Measurements from ENCODE around the gene DAAM2.

Gene DAAM2

DNA sequence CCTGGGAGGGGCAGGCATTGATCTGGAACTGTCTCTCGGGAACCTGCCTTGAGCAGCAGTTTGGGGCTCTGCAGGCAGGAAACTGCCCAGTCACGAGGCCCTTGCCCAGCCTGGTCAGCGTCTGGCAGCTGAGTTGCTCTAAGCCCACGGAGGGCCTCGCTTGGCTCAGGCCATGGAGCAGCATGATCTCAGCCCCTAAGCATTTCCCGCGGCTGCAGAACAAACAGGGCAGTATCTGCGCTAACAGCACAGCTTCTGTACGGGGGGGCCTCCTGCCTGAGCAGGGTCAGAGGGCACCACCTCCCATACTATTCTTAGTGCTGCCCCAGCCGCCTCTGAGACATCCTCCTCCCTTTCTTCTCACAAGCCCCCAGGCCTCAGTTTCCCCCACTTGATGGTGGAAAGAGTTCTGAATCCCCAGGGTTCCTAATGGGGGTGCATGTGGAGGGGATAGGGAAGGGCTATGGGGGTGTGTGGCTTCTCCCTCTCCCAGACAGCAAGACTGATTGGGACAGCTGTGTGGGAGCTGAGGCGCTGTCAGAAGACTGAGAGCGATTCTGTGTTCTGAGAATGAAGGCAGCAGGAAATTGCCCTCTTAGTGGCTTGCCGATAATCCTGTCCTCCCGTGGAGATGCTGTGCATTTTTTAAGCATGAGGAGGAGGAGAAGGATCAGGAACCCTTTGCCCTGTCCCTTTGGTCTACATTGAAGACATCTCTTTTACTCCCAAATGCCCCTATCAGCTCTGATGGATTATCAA, 95.7 kb downstream of the DAAM2 start:
- no peak for DNase-seq (ENCODE audit: low spot score)

DNA sequence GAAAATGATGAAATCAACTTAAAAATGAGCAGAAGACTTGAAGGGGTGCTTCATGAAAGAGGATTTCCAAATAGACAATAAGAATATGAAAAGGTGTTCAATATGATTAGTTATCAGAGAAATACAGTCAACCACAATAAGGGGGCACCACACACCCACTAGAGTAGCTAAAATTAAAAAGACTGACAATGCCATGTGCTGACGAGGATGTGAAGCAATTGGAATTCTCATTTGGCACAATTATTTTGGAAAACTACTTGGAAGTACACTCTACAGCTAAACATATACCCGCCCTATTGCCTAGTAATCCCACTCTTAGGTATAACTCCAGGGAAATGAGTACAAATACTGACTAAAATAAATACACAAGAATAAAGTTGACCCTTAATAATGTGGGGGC, 97.1 kb downstream of the DAAM2 start:
- no peak for DNase-seq (ENCODE audit: low spot score)

DNA sequence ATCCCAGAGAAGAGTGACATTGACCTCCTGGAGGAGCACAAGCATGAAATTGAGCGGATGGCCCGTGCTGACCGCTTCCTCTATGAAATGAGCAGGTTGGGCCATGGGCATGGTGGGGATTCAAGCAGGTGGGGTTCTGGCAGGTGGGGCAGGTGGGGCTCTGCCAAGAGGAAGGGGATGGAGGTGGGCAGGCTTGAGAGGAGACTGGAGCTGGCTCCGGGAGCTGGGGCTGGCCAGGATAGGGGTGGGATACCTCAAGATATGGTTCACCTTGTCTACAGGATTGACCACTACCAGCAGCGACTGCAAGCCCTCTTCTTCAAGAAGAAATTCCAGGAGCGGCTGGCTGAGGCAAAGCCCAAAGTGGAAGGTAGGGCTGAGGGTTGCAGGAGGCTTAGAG, 99.2 kb downstream of the DAAM2 start:
- no peak for DNase-seq (ENCODE audit: low spot score)

DNA sequence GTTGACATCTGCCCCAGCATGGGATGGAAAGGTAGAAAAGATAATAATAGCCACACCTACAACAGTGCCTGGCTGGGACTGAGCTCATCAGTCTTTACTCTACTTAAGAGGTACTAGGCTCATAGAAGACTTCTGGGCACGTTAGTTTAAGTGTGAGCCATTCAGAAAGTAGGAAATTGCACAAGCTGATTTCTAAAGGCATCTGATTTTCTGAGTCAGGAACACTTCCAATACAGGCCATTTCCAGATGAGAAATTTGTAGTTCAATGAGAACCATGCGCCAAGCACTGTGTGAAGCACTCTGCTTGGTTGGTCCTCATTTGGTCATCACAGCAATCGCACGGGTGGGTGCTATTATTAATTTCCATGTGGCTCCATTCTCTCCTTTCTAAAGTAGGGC, 99.8 kb downstream of the DAAM2 start:
- no peak for DNase-seq (ENCODE audit: low spot score)

DNA sequence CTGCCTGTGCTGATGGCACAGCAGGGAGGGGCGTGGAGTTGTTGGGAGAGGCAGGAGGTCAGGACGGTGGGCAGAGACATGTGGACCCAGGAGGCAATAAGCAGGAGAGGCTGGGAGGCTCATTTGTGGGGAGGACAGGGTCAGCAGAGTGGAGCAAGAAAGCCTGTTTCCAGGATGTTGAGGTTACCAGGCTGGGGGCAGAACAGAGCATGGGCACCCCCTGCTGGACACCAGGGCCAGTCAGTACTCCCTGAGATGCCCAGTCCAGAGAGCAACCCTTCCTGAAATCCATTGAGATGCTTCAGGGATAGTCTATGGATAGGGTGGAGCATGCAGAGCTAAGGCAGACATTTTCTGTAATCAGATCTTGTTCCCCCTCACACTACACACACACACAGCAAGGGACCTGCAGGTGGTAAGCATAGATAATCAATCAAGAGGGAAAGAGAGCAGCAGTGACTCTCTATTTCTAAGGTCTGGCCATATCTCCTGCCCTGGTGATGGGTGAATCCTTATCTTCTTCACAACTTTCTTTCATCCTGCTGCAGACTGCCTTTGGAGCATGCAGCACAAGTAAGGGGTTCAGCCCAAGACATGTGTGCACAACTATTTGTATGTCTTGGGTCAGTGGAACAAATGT, 100.4 kb downstream of the DAAM2 start:
- no peak for DNase-seq (ENCODE audit: low spot score)

DNA sequence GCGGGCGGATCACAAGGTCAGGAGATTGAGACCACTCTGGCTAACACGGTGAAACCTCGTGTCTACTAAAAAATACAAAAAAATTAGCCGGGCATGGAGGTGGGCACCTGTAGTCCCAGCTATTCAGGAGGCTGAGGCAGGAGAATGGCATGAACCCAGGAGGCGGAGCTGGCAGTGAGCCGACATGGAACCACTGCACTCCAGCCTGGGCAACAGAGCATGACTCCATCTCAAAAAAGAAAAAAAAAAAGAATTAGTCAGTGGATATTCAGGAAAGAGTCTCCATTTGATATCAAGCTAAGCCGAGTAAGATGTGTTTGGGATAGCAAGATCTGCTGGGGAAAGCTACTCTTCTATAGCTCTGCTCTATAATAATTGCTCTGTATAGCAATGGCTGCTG, 101.1 kb downstream of the DAAM2 start:
- no peak for DNase-seq (ENCODE audit: low spot score)

DNA sequence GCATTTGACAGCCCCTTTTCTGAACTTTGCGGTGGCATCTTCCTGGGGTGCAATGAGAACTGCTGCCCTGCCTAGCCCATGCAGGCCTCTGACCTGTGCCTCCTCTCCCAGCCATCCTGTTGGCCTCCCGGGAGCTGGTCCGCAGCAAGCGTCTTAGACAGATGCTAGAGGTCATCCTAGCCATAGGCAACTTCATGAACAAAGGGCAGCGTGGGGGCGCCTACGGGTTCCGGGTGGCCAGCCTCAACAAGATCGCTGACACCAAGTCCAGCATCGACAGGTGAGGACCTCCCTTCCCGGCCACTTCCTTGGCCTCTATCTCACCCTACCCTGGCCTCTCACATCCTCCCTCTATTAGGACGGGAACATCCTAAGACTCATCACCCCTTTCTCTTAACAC, 104.5 kb downstream of the DAAM2 start:
- no peak for DNase-seq (ENCODE audit: low spot score)

DNA sequence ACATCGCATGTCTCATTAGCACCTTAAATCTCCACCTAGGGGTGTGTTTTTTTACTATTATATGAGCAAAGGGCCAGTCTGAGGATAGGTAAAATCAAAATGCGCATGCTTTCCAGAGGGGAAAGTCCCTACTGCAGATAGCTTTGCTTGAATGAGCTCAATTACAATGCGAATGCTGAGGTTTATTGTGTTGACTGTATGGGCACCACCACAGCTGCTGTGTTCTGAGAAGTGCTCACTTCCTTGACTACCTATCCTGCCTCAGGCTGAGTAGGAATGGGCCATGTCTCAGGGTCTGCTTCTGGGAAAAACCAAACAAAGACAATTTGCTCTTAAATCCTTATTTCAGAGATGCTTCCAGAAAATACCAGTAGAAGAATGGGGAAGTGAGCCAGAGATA, 105.5 kb downstream of the DAAM2 start:
- DNase-seq (ENCODE audit: low spot score): no peak

DNA sequence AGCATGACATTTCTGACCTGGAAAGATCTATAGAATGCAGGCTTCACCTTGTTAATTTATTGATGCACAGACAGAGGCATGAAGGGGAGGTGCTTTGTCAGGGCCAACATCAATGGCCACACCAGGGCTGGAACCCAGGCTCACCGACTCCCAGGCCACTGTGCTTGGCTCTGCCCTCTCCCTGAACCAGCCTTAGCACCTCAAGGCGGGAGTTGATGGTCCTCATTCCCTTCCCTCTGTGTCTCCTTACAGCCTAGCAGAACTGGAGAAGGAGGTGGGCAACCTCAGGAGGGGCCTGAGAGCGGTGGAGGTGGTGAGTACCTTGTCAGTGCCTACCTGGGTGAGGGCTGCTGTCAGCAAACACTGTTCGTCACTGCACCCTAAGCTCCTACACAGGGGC, 106.4 kb downstream of the DAAM2 start:
- no peak for DNase-seq (ENCODE audit: low spot score)

DNA sequence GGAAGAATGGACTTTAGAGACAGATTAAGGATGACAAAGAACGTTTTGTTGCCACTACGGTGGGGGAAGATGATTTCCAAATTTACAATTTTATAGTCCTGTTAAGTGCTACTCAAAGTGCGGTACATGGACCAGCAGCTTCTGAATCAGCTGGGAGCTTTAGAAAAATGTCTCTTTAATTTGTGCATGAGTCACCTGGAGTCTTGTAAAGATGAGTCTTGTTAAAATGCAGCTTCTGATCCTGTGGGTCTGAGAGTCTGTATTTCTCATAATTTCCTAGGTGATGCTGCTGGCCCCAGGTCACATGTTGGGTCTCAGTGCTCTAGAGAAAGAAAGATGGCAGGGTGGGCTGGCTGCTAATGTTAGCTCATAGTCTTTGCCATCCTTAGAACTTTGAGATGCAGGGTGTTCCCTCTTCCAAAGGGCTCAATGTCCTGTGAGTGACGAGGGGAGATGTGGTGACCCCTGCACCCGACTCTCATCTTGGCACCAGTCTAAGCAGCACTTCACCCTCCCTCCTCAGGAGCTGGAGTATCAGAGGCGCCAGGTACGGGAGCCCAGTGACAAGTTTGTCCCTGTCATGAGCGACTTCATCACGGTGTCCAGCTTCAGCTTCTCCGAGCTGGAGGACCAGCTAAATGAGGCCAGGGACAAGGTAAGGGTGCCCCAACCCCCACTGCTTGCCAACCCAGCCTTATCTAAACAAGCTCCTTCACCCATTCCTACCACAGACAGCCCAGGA, 107.5 kb downstream of the DAAM2 start:
- DNase-seq (ENCODE audit: low spot score): no peak

DNA sequence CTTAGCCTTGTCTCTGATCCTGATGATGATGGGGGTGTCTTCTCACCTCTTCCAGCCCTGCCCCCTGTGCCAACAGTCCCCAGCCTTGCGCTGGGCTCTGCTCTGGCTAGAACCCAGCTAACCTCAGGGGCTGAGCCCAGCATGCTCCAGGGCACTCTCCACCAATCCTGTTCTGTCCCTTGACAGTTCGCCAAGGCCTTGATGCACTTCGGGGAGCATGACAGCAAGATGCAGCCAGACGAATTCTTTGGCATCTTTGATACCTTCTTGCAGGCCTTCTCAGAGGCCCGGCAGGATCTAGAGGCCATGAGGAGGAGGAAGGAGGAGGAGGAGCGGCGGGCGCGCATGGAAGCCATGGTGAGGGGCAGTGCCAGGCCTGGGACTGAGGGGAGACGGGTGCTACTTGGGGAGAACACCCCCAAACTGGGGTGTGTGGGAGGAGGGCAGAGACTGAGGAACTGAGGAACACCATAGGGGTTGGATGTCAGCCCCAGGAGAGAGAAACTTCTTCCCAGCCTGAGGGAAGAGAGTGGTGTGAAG, 109.0 kb downstream of the DAAM2 start:
- DNase-seq (ENCODE audit: low spot score): no peak

DNA sequence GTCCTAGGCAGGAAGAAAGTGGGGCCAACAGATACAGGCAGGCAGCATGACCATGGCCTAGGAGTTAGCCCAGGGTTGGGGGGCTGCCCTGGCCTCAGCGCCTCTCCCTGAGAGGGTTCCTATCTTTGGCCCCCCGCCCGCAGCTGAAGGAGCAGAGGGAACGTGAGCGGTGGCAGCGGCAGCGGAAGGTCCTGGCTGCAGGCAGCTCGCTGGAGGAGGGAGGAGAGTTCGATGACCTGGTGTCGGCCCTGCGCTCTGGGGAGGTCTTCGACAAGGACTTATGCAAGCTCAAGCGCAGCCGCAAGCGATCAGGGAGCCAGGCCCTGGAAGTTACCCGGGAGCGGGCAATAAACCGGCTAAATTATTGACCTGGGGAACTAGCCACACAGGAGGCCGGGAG, 109.5 kb downstream of the DAAM2 start:
- no peak for DNase-seq (ENCODE audit: low spot score)

DNA sequence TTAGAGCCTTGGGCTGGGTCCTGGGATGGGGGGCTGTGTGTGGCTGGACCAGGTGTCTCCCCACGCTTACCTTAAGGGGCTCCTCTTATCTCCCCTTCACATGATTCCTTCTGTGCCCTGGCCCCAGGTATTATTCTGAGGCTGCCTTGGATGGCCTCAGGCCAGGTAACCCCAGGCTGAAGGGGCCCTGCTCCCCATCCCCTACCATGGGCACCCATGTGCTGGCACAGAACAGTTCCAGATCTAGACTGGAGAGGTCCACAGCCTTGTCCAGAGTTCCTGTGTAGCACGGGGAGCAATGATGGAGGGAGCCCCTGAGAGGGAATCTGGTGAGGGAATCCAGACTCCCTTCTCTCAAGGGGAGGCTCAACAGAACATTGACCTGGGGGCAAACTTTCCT, 110.0 kb downstream of the DAAM2 start:
- DNase-seq (ENCODE audit: low spot score): no peak

DNA sequence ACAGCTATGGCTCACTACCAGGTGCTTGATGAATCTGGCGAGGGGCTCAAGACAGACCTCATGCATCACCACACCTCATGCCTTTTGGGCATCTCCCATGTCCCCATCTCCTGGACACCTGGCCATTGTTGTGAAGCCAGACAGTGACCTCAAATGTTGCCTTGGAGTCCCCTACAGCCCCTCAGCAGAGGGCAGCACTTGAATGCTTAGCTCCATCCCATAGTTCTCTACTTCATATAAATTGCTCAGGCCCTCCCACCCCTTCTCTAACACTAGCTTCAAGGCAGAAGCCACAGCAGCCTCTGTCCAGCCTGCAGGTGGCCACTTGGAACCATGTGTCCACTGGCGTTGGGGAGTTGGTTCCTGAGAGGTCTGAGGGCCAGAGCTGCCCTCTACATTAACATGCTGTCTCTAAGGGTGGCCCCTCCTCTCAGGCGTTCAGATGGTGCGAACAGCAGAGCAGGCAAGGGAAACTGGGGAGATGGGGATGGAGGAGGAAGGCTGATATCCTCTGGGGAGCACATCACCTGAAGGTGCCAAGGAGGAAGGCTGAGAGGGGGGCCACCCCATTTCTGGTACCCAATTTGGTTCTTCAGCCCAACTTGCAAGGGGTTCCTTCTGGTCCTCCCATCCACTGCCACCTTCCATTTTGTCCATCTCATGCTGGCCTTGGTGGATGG, 110.8 kb downstream of the DAAM2 start:
- DNase-seq (ENCODE audit: low spot score): no peak

DNA sequence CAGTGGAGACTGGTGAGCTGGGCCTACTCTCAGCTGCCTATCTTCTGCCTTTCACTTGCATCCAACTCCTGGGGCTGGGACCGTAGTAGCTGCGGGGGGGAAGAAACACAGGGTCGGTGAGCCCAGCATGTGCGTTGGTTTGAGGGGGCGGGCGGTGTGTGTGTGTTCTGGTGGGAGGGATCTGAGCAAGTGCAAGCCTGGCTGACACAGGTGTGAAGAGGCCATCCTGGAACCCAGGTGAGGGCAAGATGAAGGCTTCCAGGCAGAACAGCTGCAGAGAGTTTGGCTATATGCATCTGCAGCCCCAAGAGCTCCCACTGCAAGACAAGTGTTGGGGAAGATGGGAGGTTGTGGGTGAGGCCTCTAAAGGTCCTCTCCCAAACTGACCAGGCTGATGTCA, 111.5 kb downstream of the DAAM2 start:
- DNase-seq (ENCODE audit: low spot score): no peak

DNA sequence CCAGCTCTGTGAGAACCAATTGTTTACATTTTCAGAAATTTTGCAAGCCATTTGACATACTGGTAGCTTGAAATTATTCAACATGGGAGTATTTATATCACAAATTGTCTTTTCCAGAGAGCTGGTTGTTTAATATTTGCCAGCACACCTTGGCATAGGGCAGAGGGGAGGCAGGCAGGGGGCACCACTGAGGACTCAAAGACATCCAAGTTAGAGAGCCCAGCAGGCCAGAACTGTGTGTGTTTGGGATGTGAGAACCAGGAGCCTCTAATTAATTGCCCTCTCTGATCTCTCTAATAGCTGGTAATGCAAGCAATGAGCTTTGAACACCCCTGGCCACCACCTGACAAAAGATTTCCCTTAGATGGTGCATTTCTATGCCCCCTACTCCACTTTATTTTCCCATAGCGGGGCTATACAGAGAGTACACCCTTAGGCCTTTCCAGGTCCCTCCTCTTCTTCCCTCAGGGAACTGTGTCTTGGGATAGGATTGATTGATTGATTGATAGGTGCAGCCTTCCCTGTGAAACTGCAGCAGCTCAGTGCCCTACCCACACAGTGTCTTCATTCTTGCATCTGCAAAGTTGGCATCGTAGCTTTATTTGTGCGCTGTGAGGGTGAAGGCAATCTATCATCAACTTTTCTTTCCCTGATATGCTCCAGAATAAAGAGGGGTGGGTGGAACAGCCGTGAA, 112.9 kb downstream of the DAAM2 start:
- DNase-seq (ENCODE audit: low spot score): no peak

DNA sequence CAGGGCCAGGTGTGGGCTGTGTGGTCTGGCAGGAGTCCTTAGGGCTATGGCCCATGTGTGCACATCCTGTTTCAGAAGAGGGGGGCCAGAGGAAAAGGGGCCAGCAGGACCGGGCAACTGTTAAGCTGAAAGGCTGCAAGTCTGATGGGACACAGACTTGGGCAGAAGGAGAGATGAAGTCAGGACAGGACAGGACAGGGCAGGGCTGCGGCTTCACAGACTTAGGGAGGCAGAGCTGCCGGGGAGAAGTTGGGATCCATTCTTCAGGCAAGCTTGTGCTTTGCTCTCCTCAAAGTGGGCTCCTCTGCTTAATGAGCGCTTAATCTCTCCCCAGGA, 113.4 kb downstream of the DAAM2 start:
- DNase-seq (ENCODE audit: low spot score): no peak

DNA sequence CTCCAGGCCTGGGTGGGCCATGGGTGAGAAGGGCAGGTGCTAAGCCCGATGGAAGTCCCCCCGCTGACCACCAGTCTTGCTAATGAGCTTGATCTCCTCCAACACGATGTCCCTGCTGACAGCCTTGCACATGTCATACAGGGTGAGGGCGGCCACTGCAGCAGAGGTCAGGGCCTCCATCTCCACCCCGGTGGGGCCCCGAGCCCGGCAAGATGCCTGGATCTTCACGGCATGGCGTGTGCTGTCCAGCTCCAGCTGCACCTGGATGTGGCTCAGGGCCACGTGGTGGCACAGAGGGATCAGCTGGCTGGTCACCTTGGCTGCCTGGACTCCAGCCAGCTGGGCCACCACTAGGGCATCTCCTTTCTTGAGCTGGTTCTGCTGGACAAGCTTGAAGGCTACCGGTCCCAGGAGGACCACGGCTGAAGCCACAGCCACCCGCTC, 114.2 kb downstream of the DAAM2 start:
- DNase-seq (ENCODE audit: low spot score): no peak

DNA sequence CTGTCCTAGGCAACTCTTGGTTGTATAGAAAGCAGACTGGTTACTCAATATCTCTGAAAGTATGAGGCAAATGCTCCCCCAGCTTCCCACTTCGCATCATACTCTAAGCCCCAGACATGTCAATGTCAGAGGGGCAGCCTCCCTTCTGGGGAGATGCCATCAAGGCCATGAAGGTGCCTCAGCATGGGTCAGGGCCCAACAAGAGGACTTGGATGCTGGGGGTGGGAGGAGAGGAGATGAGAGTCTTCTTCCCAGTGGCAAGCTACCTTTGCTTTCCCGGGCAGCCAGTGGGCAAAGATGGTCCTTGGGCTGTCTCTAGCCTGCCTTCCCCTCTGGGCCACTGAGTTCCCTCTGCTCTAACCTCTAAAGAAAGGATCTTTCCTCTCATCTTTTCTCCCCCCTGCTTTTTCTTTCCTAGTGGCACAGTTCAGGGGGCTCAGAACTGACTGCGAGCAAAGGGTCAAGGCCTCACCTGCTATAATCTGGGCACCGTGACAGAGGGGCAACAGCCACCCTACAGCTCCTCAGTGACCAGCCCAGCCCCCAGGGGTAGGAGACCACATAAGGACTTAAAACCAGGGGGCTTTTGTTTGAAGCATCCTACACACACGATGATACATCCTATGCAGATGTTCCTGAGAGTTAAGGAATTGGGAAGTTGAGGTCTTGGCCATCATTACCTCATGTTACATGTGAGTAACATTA, 115.8 kb downstream of the DAAM2 start:
- DNase-seq (ENCODE audit: low spot score): no peak

DNA sequence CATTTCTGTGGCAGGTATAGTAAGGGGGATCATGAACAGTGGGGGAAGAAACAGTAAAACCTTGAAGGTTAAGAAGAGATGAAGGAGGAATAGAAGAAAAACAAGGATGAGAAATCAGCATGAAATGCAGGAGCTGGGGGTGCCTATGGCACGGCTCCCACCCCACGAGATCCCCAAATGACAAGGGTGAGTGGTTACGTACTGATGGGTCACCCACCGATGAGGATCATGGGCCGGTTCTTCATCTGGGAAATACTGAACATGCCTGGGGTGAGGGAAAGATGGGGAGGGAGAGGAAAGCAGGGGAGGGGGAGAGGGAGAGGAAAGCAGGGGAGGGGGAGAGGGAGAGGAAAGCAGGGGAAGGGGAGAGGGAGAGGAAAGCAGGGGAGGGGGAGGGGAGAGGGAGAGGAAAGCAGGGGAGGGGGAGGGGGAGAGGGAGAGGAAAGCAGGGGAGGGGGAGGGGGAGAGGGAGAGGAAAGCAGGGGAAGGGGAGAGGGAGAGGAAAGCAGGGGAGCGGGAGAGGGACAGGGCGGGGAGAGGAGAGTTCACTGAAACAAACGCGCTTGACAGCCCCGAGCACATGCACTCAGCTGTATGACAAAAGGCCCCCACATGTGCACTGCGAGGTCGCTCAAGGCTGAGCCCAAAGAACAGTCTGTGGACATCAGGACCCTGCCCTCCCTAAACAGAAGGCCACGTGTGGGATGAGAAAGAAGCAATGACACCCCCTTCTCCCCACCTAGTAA, 116.8 kb downstream of the DAAM2 start:
- no peak for DNase-seq (ENCODE audit: low spot score)

DNA sequence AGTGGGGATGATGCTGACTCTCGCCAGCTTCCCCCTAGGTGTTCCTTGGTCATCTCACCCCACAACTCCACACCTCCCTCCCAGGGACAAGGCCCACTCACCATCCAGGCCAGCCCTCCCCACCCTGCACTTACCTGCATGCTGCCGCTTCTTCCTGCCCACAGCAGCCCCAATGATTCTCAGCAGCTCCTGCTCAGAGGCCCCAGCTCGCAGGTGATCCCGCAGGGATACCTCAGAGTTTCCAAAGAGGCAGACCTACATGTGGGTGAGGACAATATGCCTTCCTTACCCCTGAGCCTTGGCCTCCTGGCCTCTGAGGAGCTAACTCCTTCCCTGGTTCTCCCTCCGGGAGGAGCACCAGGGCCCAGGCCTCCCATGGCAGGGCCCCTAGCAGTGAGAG, 117.5 kb downstream of the DAAM2 start:
- no peak for DNase-seq (ENCODE audit: low spot score)

Data from CD4-positive, alpha-beta T cell treated with Interleukin-6 at 100 ng/mL for 8 hours (primary cell).